ENCODE results near the gene SLC25A38.

DNA sequence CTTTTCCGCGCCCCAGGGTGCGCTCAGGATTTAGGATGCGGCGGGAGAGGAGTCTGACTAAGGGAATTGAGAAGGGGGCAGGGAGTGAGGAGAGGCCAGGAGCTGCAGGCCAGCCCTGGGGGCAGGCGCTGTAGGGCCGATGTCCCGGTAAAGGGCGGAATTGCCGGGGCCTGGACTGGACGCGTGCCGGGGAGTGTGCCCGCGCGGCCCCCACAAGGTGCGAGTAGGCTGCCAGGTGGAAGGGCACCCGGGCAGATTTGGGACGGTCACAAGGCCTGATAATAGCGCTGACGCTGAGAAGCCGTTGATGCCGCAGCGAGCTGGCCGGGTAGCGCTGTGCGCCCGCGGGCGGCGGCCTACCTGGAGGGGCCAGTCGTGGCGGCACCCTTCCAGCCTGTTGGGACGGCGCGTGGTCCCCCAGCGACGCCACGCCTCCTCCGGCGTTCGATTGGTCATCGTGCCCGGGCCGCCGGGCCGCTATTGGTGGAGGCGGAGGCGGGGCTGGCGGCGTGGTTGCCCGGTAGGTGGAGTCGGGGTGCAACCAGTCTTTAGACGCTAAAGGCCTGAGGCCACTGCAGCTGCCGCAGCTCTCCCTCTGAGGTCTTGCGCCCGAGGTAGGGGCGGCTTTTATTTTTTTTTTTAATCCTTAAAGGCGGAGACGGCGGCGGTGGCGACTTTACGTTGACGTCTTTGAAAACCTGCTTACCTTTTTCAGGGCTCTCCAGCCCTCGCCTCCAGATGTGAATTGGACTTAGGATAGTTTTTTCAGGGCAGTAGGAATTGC is 903 bp downstream of the SLC25A38 start:
- TF ChIP-seq, protein P1, sequence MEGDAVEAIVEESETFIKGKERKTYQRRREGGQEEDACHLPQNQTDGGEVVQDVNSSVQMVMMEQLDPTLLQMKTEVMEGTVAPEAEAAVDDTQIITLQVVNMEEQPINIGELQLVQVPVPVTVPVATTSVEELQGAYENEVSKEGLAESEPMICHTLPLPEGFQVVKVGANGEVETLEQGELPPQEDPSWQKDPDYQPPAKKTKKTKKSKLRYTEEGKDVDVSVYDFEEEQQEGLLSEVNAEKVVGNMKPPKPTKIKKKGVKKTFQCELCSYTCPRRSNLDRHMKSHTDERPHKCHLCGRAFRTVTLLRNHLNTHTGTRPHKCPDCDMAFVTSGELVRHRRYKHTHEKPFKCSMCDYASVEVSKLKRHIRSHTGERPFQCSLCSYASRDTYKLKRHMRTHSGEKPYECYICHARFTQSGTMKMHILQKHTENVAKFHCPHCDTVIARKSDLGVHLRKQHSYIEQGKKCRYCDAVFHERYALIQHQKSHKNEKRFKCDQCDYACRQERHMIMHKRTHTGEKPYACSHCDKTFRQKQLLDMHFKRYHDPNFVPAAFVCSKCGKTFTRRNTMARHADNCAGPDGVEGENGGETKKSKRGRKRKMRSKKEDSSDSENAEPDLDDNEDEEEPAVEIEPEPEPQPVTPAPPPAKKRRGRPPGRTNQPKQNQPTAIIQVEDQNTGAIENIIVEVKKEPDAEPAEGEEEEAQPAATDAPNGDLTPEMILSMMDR (IDR thresholded peaks at IDR 0.05; ENCODE audit: low read depth, low read length, poor library complexity, severe bottlenecking): no peak
- TF ChIP-seq EZH2phosphoT487 (IDR thresholded peaks at IDR 0.05; ENCODE audit: borderline replicate concordance, low read length): no peak
